Upper lobe of left lung (tissue), 4 donors: Measurements from ENCODE around the gene GPR141.

Experiments used
- EP300 ChIP-seq, 4 donors: sonication (generic); formaldehyde crosslinking; IDR thresholded peaks; one replicate each; pipeline ENCODE4 v1.5.1; 2017; ENCODE audit warnings: antibody characterized with exemption in 4 of 4, control low read depth in 2 of 4
- POLR2A ChIP-seq, 4 donors: fragments of 450-650 bp; IDR thresholded peaks; one replicate each; pipeline ENCODE4 v1.5.1; 2016 to 2017; ENCODE audit warnings: antibody characterized with exemption in 4 of 4, mild to moderate bottlenecking in 2 of 4
- POLR2AphosphoS5 ChIP-seq, 2 donors: sonication (generic); formaldehyde crosslinking; IDR thresholded peaks; one replicate each; pipeline ENCODE4 v1.5.1; 2017; ENCODE audit warnings: antibody characterized with exemption in 2 of 2
- TF ChIP-seq, protein P1 (sequence below), 6 experiments: fragments of 450-650 bp in 4 of 6; fragments of 200-600 bp in 2 of 6; sonication (generic) in 2 of 6; IDR thresholded peaks; one replicate each; pipeline ENCODE4 v1.5.1; 2016 to 2019; ENCODE audit warnings: antibody characterized with exemption in 6 of 6

DNA sequence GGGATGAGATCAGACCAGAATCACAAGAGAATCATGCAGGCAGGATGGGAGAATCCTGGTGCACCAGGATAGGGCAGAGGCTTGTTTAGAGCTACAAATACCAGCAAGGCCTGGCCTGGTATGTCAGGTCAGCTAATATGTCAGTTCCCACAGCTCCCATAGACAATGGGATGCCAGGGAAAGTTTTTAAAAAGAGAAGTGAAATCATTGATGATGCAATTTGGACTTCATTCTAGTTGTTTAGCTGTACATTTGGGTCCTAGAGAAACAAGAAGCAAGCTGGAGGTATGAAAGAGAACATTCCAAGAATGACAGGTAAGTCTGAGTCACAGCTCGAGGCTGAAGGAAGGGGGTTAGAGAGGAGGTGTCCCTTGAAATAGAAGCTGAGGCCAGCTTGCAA is 45.2 kb downstream of the GPR141 start:
- TF ChIP-seq, protein P1, sequence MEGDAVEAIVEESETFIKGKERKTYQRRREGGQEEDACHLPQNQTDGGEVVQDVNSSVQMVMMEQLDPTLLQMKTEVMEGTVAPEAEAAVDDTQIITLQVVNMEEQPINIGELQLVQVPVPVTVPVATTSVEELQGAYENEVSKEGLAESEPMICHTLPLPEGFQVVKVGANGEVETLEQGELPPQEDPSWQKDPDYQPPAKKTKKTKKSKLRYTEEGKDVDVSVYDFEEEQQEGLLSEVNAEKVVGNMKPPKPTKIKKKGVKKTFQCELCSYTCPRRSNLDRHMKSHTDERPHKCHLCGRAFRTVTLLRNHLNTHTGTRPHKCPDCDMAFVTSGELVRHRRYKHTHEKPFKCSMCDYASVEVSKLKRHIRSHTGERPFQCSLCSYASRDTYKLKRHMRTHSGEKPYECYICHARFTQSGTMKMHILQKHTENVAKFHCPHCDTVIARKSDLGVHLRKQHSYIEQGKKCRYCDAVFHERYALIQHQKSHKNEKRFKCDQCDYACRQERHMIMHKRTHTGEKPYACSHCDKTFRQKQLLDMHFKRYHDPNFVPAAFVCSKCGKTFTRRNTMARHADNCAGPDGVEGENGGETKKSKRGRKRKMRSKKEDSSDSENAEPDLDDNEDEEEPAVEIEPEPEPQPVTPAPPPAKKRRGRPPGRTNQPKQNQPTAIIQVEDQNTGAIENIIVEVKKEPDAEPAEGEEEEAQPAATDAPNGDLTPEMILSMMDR (IDR thresholded peaks at IDR 0.05), result no peak
- TF ChIP-seq POLR2A (IDR thresholded peaks at IDR 0.05) (no peak), POLR2AphosphoS5 (IDR thresholded peaks at IDR 0.05) (no peak), EP300 (IDR thresholded peaks at IDR 0.05) (no peak)
